Gastrocnemius medialis (tissue), 4 donors: ENCODE results near the gene FCN2.

Experiments
- CTCF ChIP-seq, 5 experiments: fragments of 450-650 bp in 3 of 5; fragments of 200-600 bp in 2 of 5; sonication (generic) in 2 of 5; IDR thresholded peaks in 4 of 5; conservative IDR thresholded peaks in 1 of 5; 1 replicate in 4 of 5; 2 replicates in 1 of 5; pipeline ENCODE4 v1.5.1; 2016 to 2019; ENCODE audit warnings: antibody characterized with exemption in 5 of 5, mild to moderate bottlenecking in 3 of 5, moderate library complexity in 3 of 5
- POLR2A ChIP-seq, 2 donors: fragments of 450-650 bp; IDR thresholded peaks; one replicate each; pipeline ENCODE4 v1.6.1; 2017; ENCODE audit warnings: antibody characterized with exemption in 2 of 2, mild to moderate bottlenecking in 2 of 2, moderate library complexity in 2 of 2

- no peak for TF ChIP-seq CTCF (IDR thresholded peaks at IDR 0.05 in 4 of 5, conservative IDR thresholded peaks at IDR 0.05 in 1 of 5)
- no peak for TF ChIP-seq POLR2A (IDR thresholded peaks at IDR 0.05)
Measured at GRCh38 chr9:134930398-134930797, 49.8 kb downstream of the FCN2 start.
